ENCODE results near the gene SRF.
A peak's percentile ranks its signal among the peaks of the same experiment; 100 is the strongest.

The SRF gene

DNA sequence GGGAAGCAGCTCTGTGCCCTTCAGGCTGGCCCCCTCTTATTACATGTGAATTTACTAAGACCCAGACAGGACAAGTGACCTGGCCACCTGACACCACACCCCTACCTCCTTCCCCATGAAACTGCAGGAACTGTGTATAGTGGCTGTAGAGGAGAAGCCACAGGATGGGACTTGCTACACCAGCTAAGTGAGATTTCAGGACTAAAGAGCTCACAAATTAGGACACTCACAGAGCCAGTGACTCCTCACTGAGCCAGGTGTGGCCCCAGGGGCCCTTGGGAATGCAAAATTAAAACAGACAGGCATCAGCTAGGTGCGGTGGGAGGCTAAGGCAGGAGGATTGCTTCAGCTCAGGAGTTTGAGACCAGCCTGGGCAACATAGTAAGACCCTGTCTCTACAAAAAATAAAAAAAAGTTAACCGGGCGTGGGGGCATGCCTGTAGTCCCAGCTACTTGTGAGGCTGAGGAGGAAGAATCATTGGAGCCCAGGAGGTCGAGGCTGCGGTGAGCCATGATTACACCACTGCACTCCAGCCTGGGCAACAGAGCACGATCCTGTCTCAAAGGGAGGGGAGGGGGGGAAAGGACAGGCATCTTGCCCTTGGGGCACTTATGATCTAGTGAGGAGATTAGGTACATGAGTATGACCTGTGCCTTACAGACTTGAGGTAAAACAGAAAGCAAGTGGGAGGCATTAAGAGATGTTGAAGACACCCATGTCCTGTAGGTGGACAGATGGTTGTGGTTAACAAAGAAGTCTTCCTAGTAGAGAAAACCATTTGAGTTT is 23.2 kb upstream of the SRF start:
- no peak for FAIRE-seq

- FAIRE-seq: no peak
These were observed 21.8 kb upstream of the SRF start for GRCh38 chr6:43149265-43149664.

DNA sequence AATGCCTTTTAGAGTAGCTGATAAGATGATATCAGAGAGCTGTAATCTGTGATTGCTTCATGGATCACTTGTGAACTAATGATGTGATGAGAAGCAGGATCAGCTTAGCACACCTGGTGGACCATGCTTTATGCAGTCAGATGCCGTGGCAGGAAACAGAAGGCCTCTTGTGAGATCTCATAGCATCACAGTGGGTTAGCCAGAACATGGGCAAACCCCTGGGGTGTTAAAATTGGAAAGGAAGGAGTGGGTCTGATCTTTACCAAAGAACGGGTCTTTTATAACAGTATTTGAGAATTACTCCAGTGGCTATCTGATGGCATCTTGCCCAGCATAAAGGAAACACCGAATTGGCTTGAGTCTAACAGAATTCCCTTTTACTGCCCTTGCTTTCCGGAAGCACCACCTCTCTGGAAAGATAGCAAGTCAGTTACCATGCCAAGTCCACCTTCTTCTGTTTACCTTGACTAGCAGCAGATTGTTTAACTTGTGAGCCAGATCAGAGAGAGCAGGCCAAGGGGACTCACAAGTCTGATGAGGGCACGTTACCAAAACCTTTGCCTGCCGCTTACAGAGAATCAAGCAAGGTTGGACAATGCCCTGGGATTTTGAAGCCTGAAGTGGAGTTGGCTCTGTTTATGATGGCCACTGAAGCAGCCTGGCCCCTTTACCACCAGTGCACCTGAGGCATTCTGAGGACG is 20.9 kb upstream of the SRF start:
- FAIRE-seq: no peak

GRCh38 chr6:43159599-43159998 is 11.5 kb upstream of the SRF start:
- FAIRE-seq: no peak

DNA sequence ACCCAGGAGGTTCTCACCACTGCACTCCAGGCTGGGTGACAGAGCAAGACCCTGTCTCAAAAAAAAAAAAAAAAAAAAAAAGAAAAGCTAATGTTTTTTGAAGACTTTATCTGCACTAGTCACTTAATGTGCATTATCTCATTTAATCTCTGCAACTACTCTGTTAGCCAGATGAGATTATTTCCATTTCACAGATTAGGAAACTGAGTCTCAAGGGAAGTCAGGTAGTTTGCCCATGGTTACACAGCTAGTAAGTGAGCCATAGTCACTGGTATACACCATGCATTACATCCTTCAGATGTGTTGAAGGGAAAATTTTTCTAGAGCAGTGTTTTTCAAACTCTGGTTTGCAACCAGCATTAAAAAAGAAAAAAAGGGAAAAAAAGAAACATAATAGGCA is 7.2 kb upstream of the SRF start:
- FAIRE-seq: no peak

DNA sequence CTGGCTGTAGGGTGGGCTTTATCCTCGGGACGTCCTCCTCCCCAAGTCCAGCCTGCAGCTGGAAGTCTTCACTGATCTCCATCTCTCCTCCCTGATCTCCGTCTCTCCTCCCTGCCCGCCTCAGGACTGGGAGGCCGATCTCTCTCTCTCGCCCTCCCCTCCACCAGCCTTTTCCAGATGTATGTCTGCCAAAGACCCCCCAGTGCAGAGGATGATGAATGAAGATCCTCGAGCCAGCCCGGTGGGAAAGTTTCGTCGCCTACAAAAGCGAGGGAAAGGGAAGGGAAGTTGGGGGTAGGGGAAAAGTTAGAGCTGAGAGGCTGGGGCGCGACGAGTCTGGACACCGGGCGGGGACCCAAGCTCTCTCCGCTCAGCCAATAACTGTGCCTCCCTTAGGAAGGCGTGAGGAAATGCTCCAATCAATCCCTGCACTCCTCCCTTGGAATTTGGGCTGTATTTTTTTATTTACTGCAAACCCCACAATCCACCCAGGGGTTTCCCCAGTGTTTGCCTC is 595 bp upstream of the SRF start:
- FAIRE-seq: no peak

GRCh38 chr6:43171707-43172103 is 636 bp downstream of the SRF start:
- no peak for FAIRE-seq

GRCh38 chr6:43172104-43173007 is 1.3 kb downstream of the SRF start:
- FAIRE-seq: no peak

DNA sequence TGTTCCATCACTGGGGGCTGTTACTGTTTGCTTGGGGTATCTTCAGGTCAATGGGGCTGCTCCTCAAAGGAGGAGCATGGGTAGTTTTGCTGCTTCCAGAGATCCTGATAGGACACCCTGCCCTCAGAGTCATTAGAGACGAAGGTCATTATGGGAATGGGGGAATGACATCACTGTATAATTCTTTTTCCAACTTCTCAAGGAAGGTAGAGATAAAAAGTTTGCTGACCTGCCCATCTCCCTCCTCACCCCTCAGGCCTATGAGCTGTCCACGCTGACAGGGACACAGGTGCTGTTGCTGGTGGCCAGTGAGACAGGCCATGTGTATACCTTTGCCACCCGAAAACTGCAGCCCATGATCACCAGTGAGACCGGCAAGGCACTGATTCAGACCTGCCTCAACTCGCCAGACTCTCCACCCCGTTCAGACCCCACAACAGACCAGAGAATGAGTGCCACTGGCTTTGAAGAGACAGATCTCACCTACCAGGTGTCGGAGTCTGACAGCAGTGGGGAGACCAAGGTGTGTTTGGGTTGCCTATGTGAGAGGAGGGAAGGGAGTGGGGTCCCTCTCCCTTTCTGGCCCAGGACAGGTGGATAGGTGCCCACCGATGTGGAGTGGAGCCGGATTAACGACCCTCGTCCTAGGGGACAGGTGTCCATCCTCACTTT is 2.7 kb downstream of the SRF start:
- FAIRE-seq: no peak

- peak; percentile 91 for FAIRE-seq
These were observed 3.4 kb downstream of the SRF start for GRCh38 chr6:43174263-43175112.

- FAIRE-seq: no peak
These were observed 4.8 kb downstream of the SRF start for GRCh38 chr6:43175676-43176422.

DNA sequence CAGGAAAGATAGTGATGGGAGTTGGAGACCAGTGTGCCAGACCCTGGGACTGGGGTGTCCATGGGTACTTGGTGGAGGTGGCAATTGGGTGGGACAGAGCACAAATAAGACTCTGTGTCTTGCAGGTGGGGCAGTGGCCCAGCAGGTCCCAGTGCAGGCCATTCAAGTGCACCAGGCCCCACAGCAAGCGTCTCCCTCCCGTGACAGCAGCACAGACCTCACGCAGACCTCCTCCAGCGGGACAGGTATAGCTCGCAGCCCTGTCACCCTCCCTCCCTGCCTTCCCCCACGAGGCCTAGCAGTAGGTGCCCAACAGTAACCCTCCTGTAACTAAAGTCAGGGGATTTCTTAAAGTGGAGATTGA is 5.3 kb downstream of the SRF start:
- no peak for FAIRE-seq

DNA sequence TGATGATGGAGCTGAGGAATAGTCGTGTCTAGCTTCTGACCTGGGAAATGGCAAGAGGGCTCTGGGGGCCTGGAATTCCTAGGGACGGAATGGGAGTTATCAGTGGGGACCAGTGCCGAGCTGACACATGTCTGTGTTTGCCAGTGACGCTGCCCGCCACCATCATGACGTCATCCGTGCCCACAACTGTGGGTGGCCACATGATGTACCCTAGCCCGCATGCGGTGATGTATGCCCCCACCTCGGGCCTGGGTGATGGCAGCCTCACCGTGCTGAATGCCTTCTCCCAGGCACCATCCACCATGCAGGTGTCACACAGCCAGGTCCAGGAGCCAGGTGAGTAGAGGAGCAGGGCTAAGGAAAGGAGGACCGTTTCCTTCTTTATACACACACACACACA is 7.1 kb downstream of the SRF start:
- FAIRE-seq: no peak

DNA sequence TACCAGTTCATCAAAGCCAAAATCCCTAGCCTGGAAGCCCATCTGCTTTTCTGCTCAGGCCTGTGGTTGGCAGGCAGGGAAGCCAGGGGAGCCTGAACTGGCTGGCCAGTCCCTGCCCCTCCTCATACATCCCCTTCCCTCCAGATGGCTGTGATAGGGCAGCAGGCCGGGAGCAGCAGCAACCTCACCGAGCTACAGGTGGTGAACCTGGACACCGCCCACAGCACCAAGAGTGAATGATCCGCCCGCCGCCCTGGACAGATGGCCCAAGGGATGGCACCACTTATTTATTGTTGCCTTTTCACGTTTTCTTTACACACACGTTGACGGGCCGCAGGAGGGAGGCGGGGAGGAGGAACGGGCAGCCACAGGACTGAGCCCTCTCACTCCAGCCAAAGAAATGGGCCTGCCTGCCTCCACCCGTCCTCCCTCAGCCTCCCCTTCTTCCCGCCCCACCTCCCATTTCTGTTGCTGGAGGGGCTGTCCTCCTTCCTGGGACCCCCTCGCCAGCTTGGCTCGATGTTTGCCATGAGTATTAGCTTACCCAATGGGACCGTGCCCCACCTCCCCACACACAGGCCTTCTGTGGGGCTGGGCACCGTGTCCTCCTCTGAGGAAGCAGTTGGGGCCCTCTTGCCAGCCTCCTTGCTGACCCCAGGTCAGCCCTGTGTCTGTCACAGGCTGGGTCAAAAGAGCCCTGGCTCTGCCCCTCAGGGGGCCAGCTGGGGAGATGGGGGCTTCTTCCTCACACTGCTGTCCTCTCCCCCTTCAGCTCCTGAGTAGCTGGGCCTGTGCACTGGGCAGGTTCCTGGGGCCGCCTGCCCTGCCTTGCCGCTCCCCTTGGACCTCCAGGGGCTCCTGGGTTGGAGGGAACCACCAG is 8.1 kb downstream of the SRF start:
- FAIRE-seq: no peak

DNA sequence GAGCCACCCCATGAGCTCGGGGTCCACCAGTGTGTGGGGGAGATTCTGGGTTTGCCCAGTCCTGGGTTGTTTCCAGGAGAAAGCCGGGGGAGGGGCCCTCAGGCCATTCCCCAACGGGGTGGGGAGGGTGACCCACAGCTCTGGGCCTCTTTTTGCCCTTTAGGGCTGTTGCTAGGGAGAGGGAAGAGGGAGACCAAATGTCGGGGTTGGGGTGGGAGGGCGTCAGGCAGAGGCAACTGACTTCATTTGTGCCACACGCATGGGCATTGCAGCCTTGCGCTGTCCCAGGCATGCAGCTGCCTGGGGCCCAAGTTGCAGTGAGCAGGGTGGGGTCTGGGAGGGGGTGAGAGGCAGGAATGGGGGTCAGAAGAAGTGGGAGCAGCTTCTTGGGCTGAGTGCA is 9.0 kb downstream of the SRF start:
- FAIRE-seq: no peak

DNA sequence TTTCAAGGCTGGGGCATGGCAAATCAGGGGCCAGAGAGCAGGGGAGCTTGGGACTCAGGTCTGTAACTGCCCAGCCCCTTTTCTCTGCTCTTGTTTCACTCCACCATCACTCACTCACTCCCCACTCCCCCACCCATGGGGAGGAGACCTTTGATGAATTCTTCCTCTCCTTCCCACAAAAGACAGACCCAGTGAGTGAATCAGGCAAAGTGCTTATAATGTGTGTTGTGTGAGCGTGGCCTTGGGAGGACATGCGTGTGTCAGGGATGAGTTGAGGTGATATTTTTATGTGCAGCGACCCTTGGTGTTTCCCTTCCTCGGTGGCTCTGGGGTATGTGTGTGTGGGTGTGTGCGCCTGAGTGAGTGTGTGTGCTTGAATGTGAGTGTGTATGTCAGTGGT is 9.9 kb downstream of the SRF start:
- no peak for FAIRE-seq

DNA sequence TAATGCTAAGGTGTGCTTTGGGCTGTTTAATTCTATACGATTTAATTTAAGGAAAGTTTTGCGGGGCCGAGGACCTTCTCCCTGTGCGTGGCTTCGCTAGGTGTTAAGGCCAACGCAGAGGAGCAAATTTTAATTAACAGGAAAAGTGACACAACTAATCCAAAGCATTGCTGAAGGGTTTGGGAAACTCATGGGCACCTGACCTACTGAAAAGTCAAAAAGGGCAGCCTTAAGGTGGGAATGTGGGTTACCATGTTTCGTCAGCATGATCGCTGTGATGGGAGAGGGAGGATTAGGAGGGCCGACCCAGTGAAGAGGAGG is 10.5 kb downstream of the SRF start:
- FAIRE-seq: no peak

DNA sequence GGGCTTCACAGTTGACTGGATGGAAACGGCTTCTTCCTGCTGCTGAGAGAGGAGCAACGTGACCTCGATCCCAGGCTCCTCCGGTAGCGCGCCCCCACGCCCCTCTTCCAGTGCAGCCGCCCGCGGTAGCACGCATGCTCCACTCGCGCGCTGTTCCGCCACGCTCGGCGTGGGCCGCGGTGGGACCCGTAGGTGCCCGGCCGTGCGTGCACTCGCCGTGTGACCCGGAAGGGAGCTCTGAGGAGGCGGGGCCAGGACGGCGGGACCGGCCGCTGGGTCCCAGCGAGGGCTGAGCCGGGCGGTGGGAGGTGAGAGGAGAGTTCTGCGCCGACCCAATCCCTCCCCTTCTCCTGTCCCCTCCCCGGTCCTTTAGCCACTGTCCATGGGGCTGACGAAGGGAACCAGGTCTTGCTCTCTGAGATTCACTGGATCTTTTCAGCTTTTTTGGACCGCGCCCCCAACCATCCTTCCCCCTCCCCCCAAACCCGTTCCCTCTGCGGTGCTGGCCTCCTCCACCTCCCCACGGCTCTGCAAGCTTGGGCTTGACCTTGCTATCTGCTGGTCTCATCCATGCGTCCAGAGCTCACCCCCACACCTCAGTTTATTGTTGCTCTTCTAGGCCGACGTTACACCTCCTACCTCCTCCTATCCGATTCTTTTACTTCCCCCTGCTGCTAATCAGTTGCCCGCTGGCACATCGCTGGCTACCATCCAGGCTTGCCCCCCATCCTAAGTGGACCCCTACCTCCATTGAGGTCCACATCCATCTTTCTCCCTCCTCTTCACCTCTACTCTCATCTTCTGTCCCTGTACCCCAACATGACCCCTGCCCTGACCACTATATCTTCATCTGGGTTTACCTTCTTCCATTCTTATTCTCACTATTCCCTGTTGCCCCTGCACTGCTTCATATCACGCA is 11.1 kb downstream of the SRF start, which contains the start of gene CUL9:
Gene CUL9 (plus strand): TSS at position 255 of the 919 bp plus-strand sequence. CDS start 2,115 bp downstream, outside the sequence.
- FAIRE-seq: no peak

DNA sequence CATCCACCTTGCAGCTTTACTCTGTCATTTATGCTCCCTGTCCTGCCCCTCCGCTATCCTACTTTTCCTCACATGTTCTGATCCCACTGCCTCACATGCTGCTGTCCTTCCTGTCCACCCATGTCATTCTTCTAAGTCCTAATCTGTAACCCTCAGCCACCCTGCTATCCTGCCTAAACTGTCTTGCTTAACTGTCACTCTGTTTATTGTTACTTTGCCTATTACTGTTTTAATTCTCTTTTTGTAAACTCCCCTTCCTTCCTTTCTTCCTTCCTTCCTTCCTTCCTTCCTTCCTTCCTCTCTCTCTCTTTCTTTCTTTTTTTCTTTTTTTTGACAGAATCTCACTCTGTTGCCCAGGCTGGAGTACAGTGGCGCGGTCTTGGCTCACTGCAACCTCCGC is 12.4 kb downstream of the SRF start:
- FAIRE-seq: no peak
